Measurements from ENCODE around the gene CAB39.
A peak's percentile ranks its signal among the peaks of the same experiment; 100 is the strongest.

CAB39 gene

GRCh38 chr2:230712443-230713330, at the start of gene CAB39:
CAB39 (plus strand) TSS chr2:230712842; CDS start chr2:230760002, 47,160 bp downstream.
- DNase-seq: peak; percentile 91

- DNase-seq: peak; percentile 57
Measured at GRCh38 chr2:230664128-230664527, 48.5 kb upstream of the CAB39 start.

GRCh38 chr2:230664844-230665243, 47.8 kb upstream of the CAB39 start:
- peak; percentile 16 for DNase-seq

DNA sequence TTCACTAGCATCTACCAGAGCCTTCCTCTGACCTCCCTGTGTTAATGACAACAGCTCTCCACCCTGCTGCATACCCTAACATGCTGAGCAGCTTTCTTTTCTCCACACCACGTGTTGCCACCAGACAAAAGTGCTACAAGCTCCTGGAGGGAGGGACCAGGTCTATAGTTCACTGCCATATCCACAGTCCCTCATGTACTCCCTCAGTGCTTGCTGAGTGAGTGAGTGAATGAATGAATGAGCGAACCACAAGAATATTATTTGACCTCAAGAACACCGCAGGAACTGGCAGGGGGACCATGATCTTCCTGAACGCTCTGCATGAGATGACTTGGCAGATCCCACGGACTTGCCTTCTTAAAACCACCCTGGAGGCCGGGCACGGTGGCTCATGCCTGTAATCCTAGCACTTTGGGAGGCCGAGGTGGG, 47.4 kb upstream of the CAB39 start:
- peak; percentile 46 for DNase-seq

DNA sequence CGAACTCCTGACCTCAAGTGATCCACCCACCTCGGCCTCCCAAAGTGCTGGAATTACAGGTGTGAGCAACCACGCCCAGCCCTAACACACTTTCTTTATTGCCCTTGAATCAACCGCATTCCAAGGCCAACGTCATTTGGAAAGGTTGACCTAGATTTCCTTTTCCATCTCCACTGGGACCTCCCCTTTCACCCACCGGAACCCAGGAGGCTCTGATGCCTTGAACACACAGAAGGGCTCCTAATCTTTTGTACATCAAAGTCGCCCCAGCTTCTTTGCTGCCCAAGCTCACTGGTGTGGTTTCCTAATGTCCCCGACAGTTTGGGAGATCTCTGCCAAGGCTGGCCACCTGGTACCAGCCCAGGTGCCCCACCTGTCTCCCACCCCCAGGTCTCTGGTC, 46.2 kb upstream of the CAB39 start:
- no peak for DNase-seq

DNA sequence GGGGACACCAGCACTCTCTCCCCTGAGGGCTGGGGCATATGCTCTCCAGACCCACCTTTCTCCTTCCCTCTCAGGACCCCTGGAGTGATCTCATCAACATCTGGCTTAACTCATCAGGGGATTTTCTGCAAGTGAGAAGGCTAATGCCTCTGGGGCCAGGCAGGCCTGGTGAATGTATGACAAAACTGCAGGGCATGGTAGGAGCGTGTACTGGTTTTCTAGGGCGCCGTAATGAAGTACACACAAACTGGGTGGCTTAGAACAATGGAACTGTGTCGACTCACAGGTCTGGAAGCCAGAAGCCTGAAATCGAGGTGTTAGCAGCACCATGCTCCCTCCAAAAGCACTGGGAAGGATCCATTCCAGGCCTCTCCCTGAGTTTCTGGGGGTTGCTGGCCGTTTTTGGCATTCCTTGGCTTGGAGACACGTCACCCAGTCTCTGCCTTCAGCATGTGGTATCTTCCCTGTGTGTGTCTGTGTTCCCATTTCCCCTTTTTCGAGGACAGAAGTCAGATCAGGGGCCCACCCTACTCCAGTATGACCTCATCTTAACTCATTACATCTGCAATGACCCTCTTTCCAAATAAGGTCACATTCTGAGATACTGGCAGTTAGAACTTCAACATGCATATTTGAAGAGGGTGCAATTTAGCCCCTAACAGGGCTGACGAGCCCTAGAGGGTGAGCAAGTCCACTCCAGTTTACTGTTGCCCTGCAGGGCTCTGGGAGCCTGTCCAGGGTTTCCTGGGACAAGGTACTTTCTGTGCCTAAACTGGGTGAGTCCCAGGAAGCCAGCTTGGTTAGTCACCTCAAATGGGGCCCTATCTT, 45.5 kb upstream of the CAB39 start:
- DNase-seq: peak; percentile 37

- peak; percentile 67 for DNase-seq
Measured at GRCh38 chr2:230668184-230668938, 44.3 kb upstream of the CAB39 start.

GRCh38 chr2:230668939-230669303, 43.7 kb upstream of the CAB39 start:
- peak; percentile 33 for DNase-seq

DNA sequence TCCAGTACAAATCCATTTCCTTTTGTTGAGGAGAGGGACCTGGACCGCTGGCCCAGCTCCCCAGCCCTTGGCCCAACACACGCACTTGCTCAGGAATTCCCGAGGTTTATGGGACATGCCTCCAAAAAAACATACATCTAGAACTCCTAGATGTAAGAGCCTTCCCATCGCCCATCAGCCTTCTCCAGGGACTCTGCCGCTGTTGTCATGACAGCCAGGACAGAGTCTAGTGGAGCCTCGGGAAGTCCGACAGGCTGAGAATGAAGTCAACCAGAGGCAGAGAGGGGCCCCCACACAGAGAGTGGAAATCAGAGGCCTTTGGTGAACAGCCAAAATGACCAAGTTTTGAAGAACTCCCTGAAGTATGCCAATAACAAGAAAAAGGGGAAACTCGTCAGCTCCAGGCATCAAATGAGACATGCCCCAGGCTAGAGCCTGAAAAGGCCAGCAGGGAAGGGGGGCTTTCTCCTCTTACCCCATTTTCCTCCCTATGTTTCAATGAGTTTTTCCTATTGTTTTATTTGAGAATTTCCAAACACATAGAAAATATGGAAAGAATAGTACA, 43.2 kb upstream of the CAB39 start:
- no peak for DNase-seq

- no peak for DNase-seq
Measured at GRCh38 chr2:230671117-230671516, 41.5 kb upstream of the CAB39 start.

DNA sequence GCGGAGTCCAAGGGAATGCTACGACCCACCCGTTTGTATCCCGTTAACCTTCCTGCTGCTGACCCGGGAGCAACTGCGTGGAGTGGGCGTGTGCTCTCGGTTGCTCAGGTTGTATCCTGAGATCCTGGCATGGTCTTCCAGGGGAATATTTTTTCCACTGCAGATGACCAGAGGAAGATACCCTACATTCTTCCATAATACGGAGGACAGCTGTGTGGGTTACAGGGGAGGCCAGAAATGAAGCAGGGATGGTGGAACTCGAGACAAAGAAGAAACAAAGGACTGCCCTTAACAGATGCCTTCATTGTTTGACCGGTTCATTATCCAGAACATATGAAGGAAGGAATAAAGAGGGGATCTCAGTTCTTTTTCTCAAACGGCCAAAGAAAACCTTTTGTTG, 39.8 kb upstream of the CAB39 start:
- DNase-seq: no peak

DNA sequence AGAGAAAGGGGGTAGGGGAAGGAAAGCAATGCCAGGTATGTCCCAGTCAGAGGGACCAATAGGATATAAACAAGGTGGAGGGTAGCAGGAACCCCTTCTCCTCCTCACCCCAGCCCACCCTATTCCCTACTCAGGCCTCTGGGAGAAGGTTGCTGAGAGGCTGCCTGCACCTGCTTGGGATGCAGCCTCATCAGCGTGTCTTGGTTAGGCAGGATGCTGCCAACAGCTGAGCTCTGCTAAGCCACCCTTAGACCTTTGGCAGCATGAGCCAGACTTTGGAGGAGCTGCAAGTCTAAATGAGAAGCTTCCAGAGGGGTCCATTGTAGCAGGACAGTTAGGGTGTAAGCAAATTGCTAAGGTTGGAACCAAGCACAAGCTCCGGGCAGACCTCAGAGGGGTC, 38.2 kb upstream of the CAB39 start:
- no peak for DNase-seq

DNA sequence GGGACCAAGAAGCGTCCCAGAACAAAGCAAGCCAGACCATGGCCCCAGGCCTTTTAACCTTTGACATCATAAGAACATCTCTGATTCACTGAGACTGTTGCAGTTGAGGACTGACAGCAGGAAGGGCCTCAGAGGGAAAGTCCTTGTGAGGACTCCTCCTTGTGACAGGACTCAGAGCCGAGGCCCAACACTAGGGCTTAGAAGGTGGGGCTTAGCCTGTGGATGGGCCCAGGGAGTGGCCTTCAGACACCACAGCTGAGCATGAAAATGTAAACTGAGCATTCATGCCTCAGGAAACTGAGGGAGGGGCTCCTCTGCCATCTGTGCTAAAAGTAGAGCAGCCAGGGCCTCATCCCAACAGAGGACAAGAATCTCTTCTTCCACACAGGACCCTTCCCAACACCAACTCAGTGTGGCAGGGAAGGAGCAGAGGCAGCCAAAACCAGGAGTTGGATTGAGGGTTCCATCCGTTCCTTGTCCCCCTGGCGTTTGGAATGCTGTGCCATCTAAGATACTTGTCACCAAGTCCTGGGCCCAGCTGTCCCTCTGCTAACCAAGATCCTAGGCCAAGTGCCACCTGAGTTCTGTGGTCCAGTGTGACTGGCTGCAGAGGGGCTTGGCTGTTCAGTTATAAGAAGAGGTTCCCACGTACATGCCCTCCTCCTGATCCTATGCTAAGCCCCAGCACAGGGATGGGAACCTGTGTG, 37.5 kb upstream of the CAB39 start:
- no peak for DNase-seq

- DNase-seq: no peak
Measured at GRCh38 chr2:230676546-230676945, 36.1 kb upstream of the CAB39 start.

DNA sequence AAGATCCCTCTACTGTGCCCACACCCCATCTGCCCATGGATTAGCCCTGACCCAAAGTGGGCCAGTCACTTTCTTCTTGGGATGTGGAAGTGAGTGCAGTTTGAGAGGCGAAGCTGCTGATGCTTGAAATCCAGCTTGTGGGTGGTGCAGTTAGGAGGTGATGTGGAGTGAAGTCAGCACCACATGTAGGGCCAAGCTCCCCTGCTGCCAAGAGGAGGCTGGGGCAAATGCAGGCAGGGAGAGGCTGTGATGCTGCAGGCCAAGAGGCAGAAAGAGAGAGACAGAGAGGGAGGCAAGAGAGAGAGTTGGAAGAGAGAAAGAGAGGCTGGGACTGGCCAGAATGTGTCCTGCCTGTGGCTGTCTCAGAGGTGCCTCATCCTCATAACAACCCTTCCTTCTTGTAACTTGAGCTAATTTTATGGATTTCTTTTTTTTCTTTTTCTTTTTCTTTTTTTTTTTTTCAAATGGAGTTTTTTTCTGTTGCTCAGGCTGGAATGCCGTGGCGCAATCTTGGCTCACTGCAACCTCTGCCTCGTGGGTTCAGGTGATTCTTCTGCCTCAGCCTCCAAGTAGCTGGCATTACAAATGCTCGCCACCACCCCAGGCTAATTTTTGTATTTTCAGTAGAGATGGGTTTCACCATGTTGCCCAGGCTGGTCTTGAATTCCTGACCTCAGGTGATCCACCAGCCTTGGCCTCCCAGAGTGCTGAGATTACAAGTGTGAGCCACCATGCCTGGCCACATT, 35.3 kb upstream of the CAB39 start:
- DNase-seq: no peak

- DNase-seq: no peak
Measured at GRCh38 chr2:230678018-230678417, 34.6 kb upstream of the CAB39 start.

GRCh38 chr2:230678451-230678850, 34.2 kb upstream of the CAB39 start:
- no peak for DNase-seq

DNA sequence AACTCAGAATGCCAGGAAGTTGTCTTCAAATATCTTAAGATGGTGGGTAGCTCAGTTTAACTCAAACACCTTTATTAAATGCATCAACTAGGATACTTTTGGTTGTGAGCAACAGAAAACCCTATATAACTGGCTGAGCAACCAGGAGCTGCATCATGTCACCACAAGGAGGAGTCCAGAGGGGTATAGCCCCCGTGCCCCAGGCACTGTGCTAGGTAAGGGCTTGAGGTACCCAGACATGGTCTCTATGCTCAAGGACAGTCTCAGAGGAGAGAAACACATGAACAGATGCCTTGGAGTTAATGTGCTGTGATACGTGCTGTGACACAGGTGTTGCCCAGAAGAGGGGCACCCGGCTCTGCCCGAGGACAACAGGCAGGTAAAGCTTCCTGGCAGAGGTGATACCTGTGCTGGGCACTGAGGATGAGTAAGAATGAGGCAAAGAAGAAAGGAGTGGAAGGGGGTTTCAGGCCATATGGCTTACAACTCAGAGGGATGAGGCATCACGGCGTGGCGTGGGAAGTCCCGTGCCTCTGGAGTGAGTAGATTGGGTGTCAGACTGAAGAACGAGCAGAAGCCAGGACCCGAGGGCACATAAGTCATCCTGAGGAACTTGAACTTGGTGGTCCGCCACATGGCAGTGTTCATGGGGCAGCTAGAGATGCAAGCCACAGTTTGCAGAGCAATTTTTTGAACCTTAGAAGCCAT, 32.0 kb upstream of the CAB39 start:
- DNase-seq: peak; percentile 38

DNA sequence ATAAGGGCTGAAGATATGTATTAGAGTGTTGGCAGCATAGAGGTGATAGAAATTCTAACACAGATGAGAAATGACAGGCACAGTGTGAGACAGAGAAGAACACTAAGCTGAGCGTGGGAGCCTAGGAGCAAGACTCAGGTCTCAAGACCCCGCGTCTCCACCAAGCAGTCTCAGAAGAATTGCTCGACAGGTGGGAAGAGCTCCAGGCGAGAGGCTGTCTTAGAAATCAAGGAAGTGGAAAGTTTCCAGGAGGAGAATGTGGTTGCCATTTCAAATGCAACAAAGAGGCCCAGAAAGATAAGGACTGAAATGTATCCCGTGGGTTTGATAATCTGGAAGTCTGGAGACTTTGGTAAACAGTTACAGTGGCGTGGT, 31.5 kb upstream of the CAB39 start:
- DNase-seq: no peak

DNA sequence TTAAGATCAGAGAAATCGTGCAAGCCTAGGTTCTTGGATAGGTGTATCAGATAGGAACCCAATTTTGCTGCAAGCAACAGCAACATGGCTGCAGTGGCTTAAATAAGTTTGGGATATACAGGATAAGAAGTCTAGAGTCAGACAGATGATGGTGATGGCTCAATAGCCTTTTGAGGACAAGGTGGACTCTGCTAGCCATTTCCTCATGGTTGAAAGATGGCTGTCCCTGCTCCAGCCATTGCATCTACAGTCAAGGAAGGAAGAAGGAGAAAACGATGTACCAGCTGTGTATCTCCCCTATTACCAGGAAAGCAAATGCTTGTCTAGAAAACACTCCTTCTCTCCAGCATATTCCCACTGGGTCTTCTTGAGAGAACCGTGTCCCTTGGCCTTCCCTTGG, 30.1 kb upstream of the CAB39 start:
- DNase-seq: no peak
